Kidney capillary endothelial cell (primary cell): ENCODE results near the gene AAMP.
"Not testable (repeated sequence)": the region's sequence is repeated elsewhere in the genome, so short reads cannot be mapped to it uniquely, and the experiment has no call there.

ENCODE experiments used
- DNase-seq: peaks from one replicate; pipeline ENCODE4 v3.0.0-alpha.2; 2018; ENCODE audit warnings: low spot score

AAMP gene, protein sequence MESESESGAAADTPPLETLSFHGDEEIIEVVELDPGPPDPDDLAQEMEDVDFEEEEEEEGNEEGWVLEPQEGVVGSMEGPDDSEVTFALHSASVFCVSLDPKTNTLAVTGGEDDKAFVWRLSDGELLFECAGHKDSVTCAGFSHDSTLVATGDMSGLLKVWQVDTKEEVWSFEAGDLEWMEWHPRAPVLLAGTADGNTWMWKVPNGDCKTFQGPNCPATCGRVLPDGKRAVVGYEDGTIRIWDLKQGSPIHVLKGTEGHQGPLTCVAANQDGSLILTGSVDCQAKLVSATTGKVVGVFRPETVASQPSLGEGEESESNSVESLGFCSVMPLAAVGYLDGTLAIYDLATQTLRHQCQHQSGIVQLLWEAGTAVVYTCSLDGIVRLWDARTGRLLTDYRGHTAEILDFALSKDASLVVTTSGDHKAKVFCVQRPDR

DNA sequence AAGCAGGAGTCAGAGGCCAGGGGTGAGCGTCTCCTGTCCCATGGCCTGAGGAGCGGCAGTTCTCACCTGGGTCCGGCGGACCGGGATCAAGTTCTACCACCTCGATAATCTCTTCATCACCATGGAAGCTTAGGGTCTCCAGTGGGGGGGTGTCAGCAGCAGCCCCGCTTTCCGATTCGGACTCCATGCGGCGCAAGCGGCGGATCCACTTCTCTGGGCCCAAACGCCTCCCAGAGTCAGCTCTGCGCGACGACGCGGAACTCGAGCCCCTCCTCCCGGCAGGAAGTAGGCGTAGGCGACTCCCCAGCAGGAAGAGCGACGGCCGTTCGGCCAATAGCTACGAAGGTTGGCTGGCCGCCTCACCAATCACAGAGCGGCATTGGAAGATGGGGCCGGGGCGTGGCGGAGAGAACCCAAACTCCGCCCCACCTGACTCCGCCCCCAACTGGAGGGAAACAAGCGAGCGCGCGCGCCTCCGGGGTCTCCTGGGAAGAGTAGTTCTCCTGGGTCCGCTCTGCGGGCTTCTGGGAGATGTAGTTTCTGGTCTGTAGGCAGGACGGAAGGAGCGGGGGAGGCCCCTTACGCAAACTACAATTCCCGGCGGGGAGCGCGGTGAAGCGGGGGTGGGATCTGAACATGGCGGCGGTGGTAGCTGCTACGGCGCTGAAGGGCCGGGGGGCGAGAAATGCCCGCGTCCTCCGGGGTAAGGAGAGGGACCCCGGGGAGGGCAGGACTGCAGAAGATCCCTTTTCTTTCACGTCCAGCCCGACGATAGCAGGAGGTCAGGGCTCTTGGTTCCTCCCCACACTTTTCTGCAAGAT is at the start of gene AAMP, which contains the start of gene PNKD:
TSS of gene AAMP (minus strand) at position 238 of the 821 bp plus-strand sequence. CDS start at position 187, 51 bp downstream.
TSS of gene PNKD (plus strand) at position 620 of the 821 bp plus-strand sequence. CDS start at position 637, 17 bp downstream.
- peak; percentile 99 for DNase-seq

DNA sequence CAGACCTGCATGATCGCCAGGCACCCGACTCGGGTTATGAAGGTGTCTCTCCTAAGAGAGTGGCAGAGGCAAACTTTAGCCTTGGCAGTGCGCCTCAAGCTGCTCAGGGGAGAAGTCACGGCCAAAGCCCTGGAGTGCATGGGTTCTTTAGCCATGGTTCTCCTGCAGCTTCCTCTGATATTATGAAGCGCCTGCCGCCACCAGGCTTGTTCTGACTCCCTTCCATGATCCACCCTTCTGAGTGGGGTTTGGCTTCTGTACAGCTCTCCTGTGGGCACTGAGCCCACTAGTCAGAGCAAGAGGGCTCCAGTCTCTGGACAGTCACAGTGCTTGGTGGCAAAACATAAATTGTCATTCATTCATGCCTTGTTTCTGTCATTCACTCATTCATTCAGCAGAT is 48.3 kb upstream of the AAMP start:
- DNase-seq, result no peak

DNA sequence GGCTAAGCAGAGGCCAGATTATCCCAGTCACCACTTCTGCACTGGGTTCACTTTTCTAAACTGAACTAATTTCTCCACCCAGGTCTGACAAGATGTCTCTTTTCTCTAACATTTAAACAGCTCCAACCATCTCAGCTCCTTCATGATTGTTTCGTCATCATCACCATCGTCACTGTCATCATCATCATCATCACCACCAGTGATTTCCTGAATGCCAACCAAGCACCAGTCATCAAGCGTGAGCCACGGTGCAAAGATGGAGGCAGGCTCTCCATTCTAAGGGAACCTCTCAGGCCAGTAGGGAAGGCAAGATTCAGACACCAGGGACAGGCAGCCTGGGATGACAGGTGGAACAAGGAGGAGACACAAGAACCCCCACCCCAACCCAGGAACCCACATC is 47.9 kb upstream of the AAMP start:
- DNase-seq, result no peak

DNA sequence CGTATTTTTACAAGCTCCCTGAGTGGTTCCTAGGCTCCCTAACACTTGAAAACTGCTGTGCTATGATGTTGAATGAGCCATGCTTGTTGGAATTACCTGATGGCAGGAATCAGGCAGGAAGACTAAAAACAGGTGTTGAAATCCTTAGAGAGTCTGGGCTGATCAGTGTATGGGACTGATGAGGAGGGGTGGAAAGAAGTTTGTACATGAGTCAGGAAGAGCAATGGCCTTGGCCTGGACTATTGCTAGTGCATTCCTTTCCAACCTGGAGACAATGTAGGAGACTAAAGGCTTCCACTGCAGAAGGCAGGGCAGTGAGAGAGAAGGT is 47.3 kb upstream of the AAMP start:
- DNase-seq, result no peak

DNA sequence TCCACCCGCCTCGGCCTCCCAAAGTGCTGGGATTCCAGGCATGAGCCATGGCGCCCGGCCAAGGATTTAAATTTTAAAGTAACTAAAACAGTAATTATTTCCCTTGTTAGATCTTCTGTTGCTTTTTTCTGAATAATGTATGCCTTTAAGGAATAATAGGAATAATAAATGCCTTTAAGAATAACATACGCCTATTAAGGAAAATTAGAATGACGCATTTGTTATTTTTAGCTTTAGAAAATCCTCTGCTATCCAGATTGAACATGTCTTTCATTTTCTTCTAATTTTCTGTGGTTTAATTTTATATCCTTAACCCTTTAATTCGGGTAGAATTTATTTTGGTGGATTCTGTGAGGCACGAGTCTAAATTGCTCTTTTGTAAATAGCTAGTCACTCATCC is 45.5 kb upstream of the AAMP start:
- DNase-seq, result no peak

DNA sequence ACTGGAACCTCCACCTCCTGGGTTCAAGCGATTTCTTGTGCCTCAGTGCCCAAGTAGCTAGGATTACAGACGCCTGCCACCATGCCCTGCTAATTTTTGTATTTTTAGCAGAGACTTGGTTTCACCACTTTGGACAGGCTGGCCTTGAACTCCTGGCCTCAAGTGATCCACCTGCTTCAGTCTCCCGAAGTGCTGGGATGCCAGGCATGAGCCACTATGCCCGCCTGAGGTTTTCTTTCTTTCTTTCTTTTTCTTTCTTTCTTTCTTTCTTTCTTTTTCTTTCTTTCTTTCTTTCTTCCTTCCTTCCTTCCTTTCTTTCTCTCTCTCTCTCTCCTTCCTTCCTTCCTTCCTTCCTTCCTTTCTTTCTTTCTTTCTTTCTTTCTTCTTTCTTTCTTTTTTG is 44.8 kb upstream of the AAMP start:
- not testable (repeated sequence) for DNase-seq

DNA sequence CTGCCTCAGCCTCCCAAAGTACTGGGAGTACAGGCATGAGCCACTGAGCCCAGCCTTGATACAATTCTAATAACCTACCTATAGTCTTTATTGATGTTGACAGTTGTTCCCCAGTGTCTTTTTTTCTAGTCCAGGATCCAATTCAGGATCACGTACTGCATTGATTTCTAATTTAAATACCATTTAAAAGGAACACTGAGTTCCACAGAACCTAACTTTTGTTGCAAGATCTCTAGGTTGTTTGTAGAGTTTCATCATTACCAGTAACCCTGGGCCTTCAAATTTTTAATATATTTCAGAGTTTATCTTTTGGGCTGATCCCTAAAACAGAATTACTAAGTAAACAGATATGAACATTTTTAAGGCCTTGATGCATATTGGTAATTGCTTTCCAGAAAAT is 43.4 kb upstream of the AAMP start:
- DNase-seq, result no peak

DNA sequence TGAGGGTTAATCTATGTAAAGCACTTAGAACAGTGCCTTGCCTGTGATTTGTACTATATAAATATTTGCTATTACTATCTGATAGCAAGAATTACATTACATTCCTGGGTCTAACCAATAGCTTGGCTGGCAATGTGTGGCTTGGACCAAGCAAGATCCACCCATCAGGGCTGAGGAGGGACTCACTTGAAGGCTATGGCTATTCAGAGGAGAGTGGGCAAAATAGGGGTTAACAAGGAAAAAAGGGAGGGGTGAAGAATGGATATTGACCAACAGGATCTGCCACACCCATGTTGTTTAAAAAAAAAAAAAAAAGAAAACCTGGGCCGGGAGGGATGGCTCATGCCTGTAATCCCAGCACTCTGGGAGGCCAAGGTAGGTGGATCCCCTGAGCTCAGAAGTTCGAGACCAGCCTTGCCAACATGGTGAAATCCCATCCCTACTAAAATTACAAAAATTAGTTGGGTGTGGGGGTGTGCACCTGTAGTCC is 42.4 kb upstream of the AAMP start:
- DNase-seq, result no peak

DNA sequence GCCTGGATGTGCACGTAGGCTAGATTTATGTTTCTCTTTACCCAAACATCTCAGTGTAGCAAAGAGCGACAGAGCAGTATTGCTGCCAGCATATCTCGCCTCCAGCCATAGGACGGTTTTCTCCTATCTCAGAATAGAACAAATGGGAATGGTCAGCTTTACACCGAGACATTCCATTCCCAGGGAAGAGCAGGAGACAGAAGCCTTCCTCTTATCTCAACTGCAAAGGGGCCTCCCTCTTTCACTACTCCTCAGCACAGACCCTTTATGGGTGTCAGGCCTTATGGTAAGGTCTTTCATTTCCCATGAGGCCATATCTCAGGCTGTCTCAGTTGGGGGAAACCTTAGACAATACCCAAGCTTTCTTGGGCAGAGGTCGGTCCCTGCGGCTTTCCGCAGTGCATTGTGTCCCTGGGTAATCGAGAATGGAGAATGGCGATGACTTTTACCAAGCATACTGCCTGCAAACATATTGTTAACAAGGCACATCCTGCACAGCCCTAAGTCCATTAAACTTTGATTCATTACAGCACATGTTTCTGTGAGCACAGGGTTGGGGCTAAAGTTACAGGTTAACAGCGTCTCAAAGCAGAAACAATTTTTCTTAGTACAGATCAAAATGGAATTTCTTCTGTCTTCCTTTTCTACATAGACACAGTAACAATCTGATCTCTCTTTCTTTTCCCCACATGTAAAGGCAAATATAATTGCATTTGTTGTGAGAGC is 41.8 kb upstream of the AAMP start:
- DNase-seq, result not testable (repeated sequence)

DNA sequence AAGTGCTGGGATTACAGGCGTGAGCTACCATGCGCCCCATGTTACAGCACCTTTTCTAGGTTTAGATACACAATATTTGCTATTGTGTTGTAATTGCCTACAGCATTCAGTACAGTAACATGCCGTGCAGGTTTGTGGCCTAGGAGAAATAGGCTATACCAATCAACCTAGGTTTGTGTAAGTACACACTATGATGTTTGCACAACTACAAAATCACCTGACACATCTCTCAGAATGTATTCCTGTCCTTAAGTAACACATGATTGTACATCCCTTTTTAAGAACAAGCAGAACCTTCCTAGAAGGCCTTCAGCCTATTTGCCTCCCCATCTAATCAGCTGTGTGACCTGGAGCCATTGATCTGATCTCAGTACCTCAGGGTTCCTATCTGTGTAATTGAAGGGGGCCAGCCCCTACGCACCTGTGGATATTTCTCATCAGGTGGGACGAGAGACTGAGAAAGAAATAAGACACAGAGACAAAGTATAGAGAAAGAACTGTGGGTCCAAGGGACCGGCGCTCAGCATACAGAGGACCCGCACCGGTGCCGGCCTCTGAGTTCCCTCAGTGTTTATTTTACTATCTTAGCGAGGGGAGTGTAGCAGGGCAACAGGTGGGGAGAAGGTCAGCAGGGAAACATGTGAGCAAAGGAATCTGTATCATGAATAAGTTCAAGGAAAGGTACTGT is 41.1 kb upstream of the AAMP start:
- DNase-seq, result no peak

DNA sequence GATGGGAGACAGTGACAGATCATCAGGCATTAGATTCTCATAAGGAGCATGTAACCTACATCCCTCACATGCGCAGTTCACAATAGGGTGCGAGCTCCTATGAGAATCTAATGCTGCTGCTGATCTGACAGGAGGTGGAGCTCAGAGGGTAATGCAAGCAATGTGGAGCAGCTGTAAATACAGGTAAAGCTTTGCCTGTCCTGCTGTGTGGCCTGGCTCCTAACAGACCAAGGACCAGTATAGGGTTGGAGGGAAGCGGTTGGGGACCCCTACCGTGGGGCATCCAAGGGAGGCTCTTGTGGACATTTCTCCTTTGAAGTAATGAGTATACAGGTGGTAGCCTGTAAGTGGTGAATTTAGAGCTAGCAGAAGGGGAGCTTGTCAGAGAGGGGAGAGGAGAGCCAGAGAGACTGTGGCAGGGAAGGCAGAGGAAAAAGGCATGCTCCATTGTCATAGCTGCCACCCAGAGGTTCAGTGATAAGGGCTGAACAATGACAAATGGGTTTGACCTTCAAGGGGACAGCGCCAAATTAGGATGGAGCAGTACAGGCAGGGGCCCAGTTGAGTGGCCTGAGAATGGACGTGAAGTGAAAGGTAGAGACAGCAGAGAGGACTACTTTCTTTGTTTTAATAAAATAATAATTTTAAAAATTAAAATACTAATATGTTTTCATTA is 37.6 kb upstream of the AAMP start:
- DNase-seq, result no peak

DNA sequence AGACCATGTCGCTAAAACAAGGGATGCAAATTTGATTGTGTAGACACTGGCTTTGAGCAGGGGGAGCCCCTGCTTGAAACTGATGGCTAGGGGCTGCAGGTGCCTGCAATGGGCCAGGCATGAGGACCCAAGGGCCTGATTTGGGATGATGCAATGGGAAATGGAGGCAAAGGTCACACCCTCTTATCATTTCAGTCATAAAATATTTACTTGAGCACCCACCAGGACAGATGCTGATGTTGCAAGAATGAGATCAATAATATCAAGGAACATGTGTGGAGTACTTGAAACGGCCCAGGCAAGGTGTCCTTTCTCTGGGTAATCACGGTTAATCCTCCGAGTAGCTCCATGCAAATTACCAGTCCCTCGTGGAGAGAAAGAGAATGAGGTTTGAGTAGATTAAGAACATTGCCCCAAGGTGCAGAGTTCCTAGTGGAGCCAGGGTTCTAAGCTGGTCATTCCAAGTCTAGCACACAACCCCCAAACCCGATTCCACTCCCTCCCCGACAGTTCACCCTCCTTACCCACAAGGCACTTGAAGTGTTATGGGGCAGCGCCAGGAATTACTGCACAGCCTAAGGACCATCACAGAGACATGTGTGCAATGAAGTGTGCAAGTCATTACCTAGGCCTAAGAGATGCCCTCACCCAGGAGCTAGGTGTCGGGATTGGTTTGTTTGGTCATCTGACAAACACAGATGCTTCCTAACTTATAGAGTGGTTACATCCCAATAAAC is 36.4 kb upstream of the AAMP start:
- DNase-seq, result no peak

DNA sequence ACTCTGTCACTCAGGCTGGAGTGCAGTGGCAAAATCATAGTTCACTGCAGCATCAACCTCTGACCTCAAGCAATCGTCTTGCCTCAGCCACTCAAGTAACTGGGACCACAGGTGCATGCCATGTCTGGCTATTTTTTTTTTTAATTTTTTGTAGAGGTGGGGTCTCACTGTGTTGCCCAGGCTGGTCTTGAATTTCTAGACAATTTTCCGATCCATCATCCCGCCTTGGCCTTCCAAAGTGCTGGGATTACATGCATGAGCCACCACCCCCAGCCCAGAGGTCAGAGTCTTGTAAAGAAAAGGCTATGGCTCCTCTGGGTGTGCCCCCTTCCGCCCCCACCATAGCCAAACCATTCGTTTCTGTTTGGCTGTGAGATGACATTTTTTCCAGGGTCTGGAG is 35.4 kb upstream of the AAMP start:
- no peak for DNase-seq

DNA sequence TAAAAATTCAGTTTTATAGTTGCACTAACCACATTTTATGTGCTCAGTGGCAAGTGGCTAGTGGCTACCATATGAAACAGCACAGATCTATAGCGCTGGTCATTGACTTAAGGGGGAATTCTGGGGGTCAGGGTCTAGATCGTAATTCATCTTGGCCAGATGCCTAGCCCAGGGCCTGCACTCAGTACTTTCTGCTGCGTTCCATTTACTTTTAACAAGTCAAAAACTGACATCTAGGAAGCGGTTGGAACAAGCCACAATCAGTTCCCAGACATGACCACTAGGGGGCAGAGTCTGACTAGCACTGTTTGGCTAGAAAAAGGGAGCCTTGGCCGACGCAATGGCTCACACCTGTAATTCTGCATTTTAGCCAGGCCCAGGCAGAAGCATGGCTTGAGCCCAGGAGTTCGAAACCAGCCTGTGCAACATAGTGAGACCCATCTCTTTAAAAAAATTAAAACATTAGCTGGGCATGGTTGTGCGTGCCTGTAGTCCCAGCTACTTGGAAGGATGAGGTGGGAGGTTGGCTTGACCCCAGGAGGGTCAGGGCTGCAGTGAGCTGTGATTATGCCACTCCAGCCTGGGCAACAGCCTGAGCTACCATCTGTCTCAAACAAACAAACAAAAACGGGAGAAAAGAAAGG is 31.4 kb upstream of the AAMP start:
- peak; percentile 75 for DNase-seq

DNA sequence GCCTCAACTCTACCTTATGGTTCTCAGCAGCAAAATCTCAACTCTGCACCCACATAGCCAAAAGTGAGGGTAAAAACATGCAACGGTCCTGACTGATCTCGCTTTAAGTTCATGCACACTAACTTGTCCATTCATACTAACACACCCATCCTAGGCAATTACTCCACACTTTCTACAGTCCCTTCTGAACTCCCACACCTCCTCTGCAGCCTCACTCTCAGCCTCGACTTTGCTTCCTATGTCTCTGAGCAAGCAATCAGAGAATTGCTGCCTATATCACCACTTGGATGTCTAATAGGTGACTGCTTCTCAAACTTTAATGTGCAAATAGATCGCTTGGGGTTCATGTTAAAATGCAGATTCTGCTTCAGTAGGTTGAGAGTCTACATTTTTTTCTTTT is 30.2 kb upstream of the AAMP start:
- DNase-seq, result no peak

DNA sequence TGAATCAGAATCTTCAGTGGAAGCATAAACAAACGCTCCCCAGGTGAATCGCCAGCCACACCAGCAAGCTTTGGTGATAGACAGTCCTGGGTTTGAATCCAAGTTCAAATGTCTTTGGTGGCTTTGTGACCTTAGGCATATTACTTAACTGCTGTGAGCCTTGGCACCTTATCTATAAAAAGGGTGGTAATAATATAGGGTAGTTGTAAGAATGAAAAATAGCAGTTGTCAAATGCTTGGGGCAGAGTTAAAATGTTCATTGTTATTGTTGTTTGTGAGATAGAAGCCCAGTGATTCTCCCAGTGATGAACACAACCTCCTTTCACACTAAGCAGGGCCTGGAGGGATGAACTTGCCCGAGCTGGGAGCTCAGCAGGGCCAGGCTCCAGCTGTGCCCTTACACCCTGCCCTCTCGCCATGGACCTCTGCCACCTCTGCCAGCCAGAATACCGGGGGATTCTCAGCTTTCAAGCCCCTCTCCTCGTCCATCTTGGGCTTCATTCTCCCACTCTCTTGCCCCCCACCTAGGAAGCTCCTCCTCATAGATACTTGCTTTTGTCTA is 28.5 kb upstream of the AAMP start:
- DNase-seq, result no peak

DNA sequence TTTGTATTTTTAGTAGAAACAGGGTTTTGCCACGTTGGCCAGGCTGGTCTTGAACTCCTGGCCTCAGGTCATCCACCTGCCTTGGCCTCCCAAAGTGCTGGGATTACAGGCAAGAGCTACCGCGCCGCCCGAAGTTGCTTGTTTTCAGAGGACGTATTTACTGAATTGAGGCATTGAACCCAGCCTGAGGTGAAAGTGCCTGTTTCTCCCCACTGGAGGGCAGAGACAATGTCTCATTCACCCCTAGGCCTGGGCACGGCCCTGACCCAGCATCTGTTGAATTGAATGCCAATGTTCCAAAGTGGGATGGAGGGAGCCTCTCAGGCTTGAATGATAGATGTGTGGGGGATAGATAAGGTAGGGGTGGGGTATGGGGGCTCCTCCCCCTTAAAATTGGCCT is 26.9 kb upstream of the AAMP start:
- no peak for DNase-seq

DNA sequence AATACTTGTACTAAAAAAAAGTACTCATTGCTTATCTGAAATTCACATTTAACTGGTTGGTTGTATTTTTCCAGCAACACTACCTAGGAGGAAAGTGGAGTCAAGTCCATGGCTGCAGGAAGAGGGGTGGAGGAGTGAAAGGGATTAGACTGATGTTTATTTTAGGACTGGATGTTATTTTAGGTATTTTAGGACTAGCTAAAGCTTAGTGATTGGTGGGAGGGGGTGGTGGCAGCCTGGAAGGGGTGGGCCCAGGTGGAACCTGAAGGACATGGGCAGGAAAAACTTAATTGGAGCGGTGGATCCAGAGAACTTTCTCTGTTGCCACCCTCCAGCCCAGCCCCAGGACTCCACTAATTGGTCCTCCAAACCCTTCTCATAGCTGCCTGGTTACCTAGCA is 26.3 kb upstream of the AAMP start:
- DNase-seq, result no peak

DNA sequence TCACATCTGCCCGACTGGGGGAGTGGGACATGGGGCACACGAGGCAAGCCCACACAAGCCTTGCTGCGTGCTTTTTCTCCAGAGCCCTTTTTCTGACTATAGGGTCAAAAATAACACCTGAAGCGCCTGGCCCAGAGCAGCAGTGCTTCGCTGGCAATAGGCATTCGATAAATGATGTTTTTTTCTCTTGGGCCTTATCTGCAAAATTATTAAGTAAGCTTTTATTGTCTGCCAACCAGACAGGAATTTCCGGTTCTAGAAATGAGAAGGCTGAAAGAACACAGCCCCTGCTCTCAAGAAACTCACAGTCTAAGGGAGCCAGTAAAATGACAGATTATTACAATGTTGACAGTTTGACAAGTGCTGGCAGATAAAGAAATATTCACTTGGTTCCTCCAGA is 25.1 kb upstream of the AAMP start:
- DNase-seq, result peak; percentile 41
